Jurkat, Clone E6-1 (cell line): ENCODE measurements around the gene TAF9B.
"Not testable (repeated sequence)": the region's sequence is repeated elsewhere in the genome, so short reads cannot be mapped to it uniquely, and the experiment has no call there.

ENCODE experiments used
- DNase-seq: peaks from one replicate; pipeline ENCODE4 v3.0.0-alpha.2; 2011; ENCODE audit warnings: low read depth, low spot score
- H3K4me3 ChIP-seq: 2 replicates; pipeline ENCODE4 v1.5.1; 2011; ENCODE audit warnings: mild to moderate bottlenecking, low read length, control low read depth, moderate library complexity

The TAF9B gene

DNA sequence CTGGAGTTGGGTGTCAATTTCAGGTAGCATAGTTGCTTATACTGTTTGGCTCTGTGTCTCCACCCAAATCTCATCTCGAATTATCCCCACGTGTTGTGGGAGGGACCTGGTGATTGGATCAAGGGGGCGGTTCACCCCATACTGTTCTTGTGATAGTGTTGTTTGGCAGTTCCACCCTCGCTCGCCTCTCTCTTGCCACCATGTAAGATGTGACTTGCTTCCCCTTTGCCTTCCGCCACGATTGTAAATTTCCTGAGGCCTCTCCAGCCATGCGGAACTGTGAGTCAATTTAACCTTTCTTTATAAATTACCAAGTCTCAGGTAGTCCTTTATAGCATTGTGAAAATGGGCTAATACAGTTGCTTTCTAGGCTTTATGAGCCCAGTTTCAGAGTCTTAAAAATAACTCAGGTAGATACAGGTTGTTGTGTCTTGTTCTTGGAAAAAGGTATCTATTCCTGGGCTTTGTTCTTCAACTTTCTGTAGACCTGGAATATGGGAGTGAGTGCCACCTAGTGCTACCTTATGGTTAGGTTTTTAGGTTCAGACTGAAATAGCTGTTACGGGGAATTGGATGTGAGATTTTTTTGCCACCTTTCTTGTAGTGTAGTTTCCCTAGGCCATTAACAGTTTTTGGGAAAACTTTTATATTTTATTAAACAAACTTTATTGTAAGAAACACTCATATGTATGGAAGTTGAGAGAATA lies 19.8 kb downstream of the TAF9B start:
- no peak overlapping the region for H3K4me3 ChIP-seq
- no peak for DNase-seq

- no peak overlapping the region for H3K4me3 ChIP-seq
- DNase-seq, result no peak
Observed at GRCh38 chrX:78118628-78119027, 20.8 kb downstream of the TAF9B start.

- H3K4me3 ChIP-seq, result no peak overlapping the region
- DNase-seq, result no peak
Observed at GRCh38 chrX:78116766-78117165, 22.7 kb downstream of the TAF9B start.

DNA sequence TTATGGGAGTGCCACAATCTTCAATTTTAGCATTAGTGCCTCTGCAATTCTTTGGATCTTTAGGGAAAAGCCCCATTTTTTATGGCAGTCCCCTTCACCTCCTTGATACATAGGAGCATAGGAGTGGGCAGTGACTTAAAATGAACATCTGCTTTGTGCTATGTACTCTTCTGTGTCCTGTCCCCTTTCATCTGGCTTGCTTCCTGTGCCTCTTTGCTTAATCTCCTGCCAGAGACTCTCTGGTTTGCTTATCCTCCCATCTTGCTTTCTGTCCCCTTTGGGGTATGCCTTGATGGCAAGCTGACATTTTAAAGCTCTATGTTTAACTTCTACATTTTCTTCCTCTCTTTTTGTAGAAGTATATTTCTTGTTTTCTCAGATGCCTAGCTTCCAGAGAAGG lies 23.1 kb downstream of the TAF9B start:
- no peak overlapping the region for H3K4me3 ChIP-seq

DNA sequence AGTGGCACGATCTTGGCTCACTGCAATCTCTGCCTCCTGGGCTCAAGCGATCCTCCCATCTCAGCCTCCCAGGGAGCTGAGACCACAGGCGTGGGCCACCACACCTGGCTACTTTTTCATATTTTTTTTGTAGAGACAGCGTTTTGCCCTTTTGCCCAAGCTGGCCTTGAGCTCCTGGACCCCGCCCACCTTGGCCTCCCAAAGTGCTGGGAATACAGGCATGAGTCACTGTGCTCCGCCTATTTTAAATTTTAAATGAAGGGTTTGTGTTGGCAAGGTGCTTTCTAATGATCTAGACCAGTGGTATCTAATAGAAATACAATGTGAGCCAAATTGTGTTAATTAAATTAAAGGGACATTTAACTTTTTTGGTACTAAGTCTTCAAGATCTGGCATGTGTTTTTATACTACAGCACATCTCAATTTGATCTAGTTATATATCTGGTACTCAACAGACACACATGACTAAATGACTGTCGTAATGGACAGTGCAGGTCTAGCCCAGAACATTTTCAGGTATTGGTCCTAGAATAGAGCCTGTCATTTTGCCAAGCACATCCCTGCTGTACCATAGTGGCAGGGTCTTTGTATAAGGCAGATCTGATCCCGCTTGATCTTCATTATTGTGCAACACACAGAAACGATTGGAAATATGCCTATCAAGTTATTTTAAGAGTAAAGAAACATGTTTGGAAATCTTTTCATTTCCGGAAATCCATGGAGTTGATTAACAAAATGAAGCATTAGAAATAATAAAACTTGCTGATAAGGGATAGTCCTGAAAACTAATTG lies 28.1 kb downstream of the TAF9B start:
- no peak overlapping the region for H3K4me3 ChIP-seq
- DNase-seq, result no peak

More for the DNA sequence above, 23.1 kb downstream of the TAF9B start:
- DNase-seq, result no peak

GRCh38 chrX:78109458-78109857 lies 30.0 kb downstream of the TAF9B start:
- H3K4me3 ChIP-seq, result no peak overlapping the region
- DNase-seq, result no peak

DNA sequence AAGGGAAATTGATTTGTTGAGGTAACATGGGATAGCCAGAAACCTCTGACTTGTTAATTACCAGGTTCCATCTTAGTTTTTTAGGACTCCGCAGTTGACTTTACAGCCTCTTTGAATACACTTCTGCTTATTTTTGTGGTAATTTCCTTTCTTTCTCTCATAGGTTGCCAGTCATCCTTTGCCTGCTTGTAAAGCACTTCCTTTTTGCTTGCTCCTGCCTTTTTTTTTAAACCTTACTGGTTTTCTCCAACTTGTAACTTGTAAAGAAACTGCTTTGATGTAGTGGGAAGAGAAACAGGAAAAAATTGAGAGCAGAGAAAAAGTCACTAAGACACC lies 32.8 kb downstream of the TAF9B start:
- peak overlapping the region; percentile 91 for H3K4me3 ChIP-seq
- DNase-seq, result no peak

- peak; percentile 42 for DNase-seq
- H3K4me3 ChIP-seq, result peak overlapping the region; percentile 91
Observed at GRCh38 chrX:78105944-78106650, 33.4 kb downstream of the TAF9B start.

- peak overlapping the region; percentile 91 for H3K4me3 ChIP-seq
- DNase-seq, result no peak
Observed at GRCh38 chrX:78104447-78105176, 34.8 kb downstream of the TAF9B start.

DNA sequence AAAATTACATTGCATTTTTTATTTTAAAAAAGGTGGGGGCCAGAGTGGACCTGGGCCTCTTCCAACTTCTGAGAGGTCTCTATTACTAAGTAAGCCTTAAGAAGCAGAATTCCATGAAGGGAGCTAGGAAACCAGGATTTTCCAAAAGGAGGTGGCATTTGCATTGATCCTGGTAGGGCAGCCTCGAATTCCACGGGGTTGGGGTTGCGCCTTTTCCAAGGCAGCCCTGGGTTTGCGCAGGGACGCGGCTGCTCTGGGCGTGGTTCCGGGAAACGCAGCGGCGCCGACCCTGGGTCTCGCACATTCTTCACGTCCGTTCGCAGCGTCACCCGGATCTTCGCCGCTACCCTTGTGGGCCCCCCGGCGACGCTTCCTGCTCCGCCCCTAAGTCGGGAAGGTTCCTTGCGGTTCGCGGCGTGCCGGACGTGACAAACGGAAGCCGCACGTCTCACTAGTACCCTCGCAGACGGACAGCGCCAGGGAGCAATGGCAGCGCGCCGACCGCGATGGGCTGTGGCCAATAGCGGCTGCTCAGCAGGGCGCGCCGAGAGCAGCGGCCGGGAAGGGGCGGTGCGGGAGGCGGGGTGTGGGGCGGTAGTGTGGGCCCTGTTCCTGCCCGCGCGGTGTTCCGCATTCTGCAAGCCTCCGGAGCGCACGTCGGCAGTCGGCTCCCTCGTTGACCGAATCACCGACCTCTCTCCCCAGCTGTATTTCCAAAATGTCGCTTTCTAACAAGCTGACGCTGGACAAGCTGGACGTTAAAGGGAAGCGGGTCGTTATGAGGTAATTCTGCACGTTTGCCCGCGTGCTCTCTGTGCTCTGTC lies 35.6 kb downstream of the TAF9B start, which contains the start of gene PGK1:
Gene PGK1 (plus strand): TSS at position 626 of the 824 bp plus-strand sequence. CDS start 93 bp downstream, at position 719.
- DNase-seq, result peak; percentile 94
- peak within 1 kb of the TSS; percentile 91 for H3K4me3 ChIP-seq

- no peak for DNase-seq
- no peak overlapping the region for H3K4me3 ChIP-seq
Observed at GRCh38 chrX:78103001-78103622, 36.3 kb downstream of the TAF9B start.

DNA sequence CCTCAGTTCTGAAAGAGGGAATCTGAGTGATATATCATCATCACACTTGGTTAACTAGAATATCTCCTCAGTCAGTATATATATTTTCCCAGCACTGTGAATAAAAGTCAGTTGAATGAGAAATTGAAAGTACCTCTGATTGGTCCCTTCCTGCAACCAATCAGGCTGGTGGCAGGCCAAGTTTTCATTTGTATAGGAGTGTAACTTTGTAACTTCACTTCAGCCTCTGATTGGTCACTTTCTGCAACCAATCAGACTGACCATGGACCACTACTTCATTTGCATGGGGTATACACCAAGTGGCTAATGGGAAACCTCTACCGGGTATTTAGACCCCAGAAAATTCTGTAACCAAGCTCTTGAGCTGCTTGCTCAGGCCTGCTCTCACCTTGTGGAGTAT lies 37.4 kb downstream of the TAF9B start:
- H3K4me3 ChIP-seq, result no peak overlapping the region
- no peak for DNase-seq

DNA sequence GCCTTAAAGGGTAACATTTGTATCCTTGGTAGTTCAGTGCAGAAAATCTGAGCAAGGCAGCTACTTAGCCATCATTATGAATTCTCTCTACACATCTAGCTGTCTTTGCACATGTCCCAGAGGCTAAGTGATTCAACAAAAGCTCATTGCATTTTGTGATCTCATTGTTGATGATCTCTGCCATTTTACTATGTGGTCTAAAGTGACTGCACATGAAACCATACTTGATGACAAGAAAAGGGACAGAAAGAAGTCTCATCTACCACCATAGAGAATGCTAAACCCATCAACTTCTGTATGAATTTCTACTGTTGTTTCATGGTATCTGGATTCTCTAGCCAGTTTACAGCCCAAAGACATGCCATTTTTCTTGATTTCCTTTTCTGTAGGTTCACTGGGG lies 41.3 kb downstream of the TAF9B start:
- no peak overlapping the region for H3K4me3 ChIP-seq
- no peak for DNase-seq

DNA sequence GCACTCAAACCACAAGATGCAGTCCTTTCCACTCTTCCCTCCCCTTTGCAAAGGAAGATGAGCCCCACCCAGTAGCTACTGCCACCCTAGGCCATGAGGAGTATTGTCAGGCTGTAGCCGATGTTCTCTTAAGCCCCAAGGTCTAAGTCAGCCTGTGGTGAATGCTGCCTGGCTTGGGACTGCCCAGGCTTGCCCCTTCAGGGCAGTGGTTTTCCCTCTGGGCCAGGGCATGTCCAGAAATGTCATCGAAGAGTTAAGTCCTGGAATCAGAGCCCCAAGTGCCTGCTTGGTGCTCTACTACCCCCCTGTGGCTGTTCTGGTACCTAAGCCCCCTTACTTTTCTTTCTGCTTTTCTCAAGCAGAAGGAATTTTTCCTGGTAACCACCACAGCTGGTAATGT lies 47.2 kb downstream of the TAF9B start:
- no peak for DNase-seq

DNA sequence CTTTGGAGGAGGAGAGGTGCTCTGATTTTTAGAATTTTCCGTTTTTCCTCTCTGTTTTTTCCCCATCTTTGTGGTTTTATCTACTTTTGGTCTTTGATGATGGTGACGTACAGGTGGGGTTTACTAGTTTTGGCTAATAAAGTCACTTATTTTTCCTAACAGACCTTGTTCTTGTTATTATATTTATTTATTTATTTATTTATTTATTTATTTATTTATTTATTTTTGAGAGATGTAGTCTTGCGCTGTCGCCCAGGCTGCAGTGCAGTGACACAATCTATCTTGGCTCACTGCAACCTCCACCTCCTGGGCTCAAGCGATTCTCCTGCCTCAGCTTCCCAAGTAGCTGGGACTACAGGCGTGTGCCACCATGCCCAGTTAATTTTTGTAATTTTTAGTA lies 58.0 kb downstream of the TAF9B start:
- not testable (repeated sequence) for DNase-seq, H3K4me3 ChIP-seq

More for the DNA sequence above, 47.2 kb downstream of the TAF9B start:
- H3K4me3 ChIP-seq, result no peak overlapping the region
